ENCODE results near the gene C1orf159. TPM values are rescaled to one million over a fixed set of nuclear protein-coding genes. Genes with fewer than 3 reads are reported as not detected.

The C1orf159 gene
- total and polyA plus RNA-seq, 9 of the 15 experiments (the other 6 are each of a cell fraction or from before 2014, with no cell fraction given) = 0.28 to 54.9 (median 10.6) TPM

GRCh38 chr1:1100296-1100695 lies 15.6 kb downstream of the C1orf159 start:
- Histone ChIP-seq H2AFZ (ENCODE audit: low read depth, low read length) (no peak overlapping the region), H3K4me1 (replicated peaks in 1 of 2; ENCODE audit: control insufficient read depth in 2 of 2, insufficient read depth in 2 of 2, low read length in 2 of 2) (no peaks in the 10 kb centered on the region; a peak in 1 of 5 replicates), H3K36me3 (ENCODE audit: control insufficient read depth, insufficient read depth, low read length) (no peaks in the 10 kb centered on the region; the same call in 2 of the 3 replicates), H3K9ac (ENCODE audit: insufficient read depth in 1 of 2, low read depth in 2 of 2, low read length in 2 of 2) (no peak overlapping the region), H3K27me3 (ENCODE audit: control insufficient read depth in 2 of 2, insufficient read depth in 2 of 2, low read length in 2 of 2) (no peaks in the 10 kb centered on the region), H3K9me1 (ENCODE audit: control insufficient read depth, insufficient read depth, low read length) (no peaks in the 10 kb centered on the region), H3K27ac (ENCODE audit: extremely low read depth, low read depth, low read length) (no peak overlapping the region), H3K4me3 (no peak overlapping the region), H4K20me1 (replicated peaks; ENCODE audit: control insufficient read depth, insufficient read depth, low read length) (no peaks in the 10 kb centered on the region), H3K79me2 (ENCODE audit: control insufficient read depth, insufficient read depth, low read length) (peaks cover 16% of the 10 kb centered on the region), H3K9me3 (replicated peaks; ENCODE audit: control insufficient read depth, insufficient read depth, low read depth, low read length) (peaks cover 2% of the 10 kb centered on the region; the same call in 1 of the 2 replicates), H3K4me2 (ENCODE audit: insufficient read depth, low read length) (no peak overlapping the region)
- 95% methylated on average over 11 of the region's 11 CpGs for WGBS (ENCODE audit: insufficient coverage, low coverage, missing lambda C conversion rate)
- no TSS peak for BruUV-seq (replicated peaks)
- in situ Hi-C loops (cut with MboI) = no loop called here
- intact Hi-C loops (cut with micrococcal nuclease) = no loop called here
- TF ChIP-seq ZNF316 (IDR thresholded peaks at IDR 0.05) (no peak), CHCHD3 (CRISPR knock-in tag; IDR thresholded peaks at IDR 0.05) (no peak), ATF4 (CRISPR knock-in tag; IDR thresholded peaks at IDR 0.05) (no peak), SNAPC5 (CRISPR knock-in tag; IDR thresholded peaks at IDR 0.05) (no peak)
- CTCF ChIA-PET (ENCODE audit: low intra/inter-chr PET ratio) = no interaction called here
- POLR2A ChIA-PET = interaction anchor here (1.3 kb wide), 1 partner anchor 13 kb away, joined by 3 read pairs; no protein-coding TSS in a partner anchor
- FAIRE-seq (no peak), ATAC-seq (no peak), DNase-seq (ENCODE audit: extremely low read depth in 1 of 4, low spot score in 3 of 4) (no peak)
